Activated T-helper 17 cell treated with anti-CD3 and anti-CD28 coated beads, Interleukin-2, amount 50 U/mL, for 72 hours (primary cell): Measurements from ENCODE around the gene TRIP13. TPM values are rescaled to one million over a fixed set of nuclear protein-coding genes. Genes with fewer than 3 reads are reported as not detected.
"Not testable (repeated sequence)": the region's sequence is repeated elsewhere in the genome, so short reads cannot be mapped to it uniquely, and the experiment has no call there.

Experiments used
- ATAC-seq: fragments of 150-1000 bp; cut with Tn5 transposase; replicated peaks from 2 replicates; pipeline ENCODE4 v1.10.0; 2021; ENCODE audit warnings: mild to moderate bottlenecking, moderate library complexity
- H3K27ac Mint-ChIP-seq: one replicate; pipeline ENCODE4 v1.8.0; 2022; ENCODE audit warnings: mixed read lengths
- H3K27me3 Mint-ChIP-seq: one replicate; pipeline ENCODE4 v1.8.0; 2022; ENCODE audit warnings: mixed read lengths
- H3K36me3 Mint-ChIP-seq: one replicate; pipeline ENCODE4 v1.8.0; 2022; ENCODE audit warnings: low read depth, mild to moderate bottlenecking, mixed read lengths
- H3K4me1 Mint-ChIP-seq: one replicate; pipeline ENCODE4 v1.8.0; 2022; ENCODE audit warnings: mixed read lengths
- H3K4me3 Mint-ChIP-seq: one replicate; pipeline ENCODE4 v1.8.0; 2022; ENCODE audit warnings: mild to moderate bottlenecking, mixed read lengths
- H3K9me3 Mint-ChIP-seq: one replicate; pipeline ENCODE4 v1.8.0; 2022; ENCODE audit warnings: mixed read lengths
- total RNA-seq, 2 donors: library from RNA; stranded (reverse); gene quantifications; one replicate each; pipeline ENCODE4 v1.2.3, GENCODE V29; 2022

TRIP13 gene
- total RNA-seq, 2 donors from 2014 or later: 18.3 to 45.0 TPM

DNA sequence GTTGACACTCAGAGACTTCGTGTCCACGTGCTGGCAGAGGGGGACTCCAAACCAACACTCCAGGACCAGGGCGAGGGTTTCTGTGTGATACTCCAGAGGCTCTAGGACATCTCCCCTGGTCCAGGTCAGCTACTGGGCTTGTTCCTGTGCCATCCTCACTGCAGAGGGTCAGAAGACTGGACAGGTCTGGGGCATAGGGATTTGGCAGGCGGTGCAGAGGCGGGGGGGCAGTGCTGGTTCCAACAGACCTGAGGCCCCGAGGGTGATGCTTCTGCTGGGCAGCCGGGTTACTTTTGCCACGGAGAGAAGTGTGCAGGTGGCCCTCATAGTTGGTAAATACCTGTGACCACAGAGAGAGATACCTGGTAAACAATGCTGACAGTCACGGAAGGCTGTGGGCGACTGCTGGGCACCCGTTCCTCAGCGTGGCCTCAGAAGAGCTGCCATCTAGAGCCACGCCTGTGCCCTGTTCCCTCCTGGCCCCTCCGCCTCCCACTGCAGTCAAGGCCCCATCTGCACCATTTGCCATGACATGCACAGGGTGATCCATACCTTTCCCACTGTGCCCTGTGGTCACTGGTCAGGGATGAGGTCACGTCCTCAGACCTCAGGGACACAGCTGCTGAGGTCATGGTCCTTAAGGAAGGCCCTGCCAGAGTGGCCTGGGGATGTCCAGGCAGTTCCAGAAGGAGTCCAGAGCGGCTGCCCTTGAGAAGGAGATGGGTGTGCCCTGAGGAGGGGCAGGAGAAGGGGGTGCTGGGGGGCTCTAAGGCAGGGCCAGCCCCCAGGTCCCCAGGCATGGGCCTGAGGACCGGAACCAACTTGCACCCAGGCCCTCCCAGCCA lies 30.0 kb downstream of the TRIP13 start:
- H3K9me3 Mint-ChIP-seq: no peaks in the 10 kb centered on the region
- no peak overlapping the region for H3K27ac Mint-ChIP-seq
- no peak overlapping the region for H3K4me3 Mint-ChIP-seq
- H3K4me1 Mint-ChIP-seq: peaks cover 12% of the 10 kb centered on the region
- H3K36me3 Mint-ChIP-seq: no peaks in the 10 kb centered on the region
- H3K27me3 Mint-ChIP-seq: peaks cover 16% of the 10 kb centered on the region
- no peak for ATAC-seq

DNA sequence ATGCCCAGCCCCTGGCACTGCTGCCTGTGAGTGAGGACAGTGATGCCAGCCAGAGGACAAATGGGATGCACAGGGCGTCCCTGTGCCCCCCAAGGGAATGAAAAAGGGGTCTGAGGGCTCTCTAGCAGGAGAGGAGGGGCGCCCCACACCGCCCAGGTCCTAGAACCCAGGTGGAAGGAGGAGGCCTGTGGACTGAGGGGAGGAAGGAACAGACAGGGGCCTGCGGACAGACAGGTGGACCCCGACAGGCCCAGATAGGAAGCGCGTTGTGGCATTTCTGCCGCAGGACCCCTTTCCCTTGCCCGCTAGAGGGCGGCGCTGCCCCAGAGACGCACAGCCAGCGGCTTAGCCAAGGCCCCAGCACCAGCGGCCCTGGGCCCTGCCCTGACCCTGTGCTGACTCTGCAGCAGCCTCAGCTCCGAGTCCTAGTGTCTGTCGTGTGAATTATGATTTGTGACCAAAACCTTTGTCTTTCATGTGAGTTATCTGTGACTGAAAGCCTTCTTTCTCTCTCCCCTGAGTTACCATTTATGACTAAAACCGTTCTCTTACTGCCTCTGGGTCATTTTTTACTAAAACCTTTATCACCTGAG lies 30.7 kb downstream of the TRIP13 start:
- H3K4me3 Mint-ChIP-seq: no peak overlapping the region
- peaks cover 21% of the 10 kb centered on the region for H3K27me3 Mint-ChIP-seq
- ATAC-seq: peak; percentile 89
- no peaks in the 10 kb centered on the region for H3K36me3 Mint-ChIP-seq
- H3K4me1 Mint-ChIP-seq: peaks cover 12% of the 10 kb centered on the region
- peak overlapping the region; percentile 55 for H3K27ac Mint-ChIP-seq
- H3K9me3 Mint-ChIP-seq: no peaks in the 10 kb centered on the region

GRCh38 chr5:926417-927171 lies 33.9 kb downstream of the TRIP13 start:
- Mint-ChIP-seq H3K9me3 (no peaks in the 10 kb centered on the region), H3K27ac (peak overlapping the region; percentile 7), H3K4me1 (peaks cover 12% of the 10 kb centered on the region), H3K27me3 (peaks cover 21% of the 10 kb centered on the region), H3K4me3 (peak overlapping the region; percentile 44), H3K36me3 (no peaks in the 10 kb centered on the region)
- no peak for ATAC-seq

DNA sequence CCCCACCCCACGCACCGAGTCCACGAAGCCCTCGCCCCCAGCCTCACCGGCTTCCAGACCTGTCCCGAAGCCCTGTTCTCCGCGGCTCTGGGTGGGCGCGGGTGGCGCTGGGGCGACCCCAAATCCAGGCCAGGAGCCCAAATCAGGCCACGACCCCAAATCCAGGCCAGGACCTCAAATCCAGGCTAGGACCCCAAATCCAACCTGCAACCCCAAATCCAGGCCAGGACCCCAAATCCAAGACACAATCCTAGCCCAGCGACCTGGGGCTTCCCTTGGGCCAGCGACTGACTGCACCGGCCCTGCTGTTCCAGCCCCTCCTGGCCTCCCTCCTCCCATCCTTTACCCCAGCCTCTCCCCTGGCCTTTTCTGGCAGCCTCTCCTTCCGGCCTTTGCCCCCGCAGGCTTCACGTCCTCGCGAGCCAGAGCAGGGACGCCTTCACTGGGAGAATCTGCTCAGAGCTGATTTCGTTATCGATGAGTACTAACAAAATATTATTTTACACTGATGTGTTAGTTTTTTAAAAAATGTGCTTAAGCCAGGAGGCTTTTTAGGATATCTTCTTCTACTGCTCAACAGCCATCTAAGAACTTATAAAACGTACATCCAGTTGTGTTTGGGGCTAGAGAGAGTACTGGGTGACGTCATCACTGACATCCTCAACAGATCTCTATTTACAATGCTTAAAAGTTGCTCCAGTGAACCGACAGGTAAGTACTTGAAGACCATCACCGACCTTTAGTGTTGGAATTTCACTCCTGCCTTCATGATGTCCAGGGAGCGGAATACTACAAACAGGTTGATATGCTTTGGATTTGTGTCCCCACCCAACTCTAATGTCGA lies 34.7 kb downstream of the TRIP13 start:
- H3K4me1 Mint-ChIP-seq: peaks cover 12% of the 10 kb centered on the region
- ATAC-seq: no peak
- H3K9me3 Mint-ChIP-seq: no peaks in the 10 kb centered on the region
- no peak overlapping the region for H3K27ac Mint-ChIP-seq
- peak overlapping the region; percentile 32 for H3K4me3 Mint-ChIP-seq
- H3K36me3 Mint-ChIP-seq: no peaks in the 10 kb centered on the region
- peaks cover 21% of the 10 kb centered on the region for H3K27me3 Mint-ChIP-seq

DNA sequence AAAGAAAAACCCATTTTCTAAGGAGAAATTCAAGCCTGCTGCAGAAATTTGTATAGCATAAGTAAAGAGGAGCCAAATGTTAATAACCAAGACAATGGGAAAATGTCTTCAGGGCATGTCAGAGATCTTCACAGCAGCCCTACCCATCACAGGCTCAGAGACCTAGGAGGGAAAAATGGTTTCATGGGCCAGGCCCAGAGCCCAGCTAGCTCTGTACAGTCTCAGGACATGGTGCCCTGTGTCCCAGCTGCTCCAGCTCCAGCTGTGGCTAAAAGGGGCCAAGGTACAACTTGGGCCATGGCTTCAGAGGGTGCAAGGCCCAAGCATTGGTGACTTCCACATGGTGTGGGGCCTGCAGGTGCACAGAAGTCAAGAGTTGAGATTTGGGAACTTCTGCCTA lies 36.5 kb downstream of the TRIP13 start:
- peaks cover 13% of the 10 kb centered on the region for H3K4me1 Mint-ChIP-seq
- not testable (repeated sequence) for H3K4me3 Mint-ChIP-seq, ATAC-seq, H3K9me3 Mint-ChIP-seq, H3K27ac Mint-ChIP-seq, H3K36me3 Mint-ChIP-seq
- peaks cover 21% of the 10 kb centered on the region for H3K27me3 Mint-ChIP-seq

- H3K4me1 Mint-ChIP-seq: peaks cover 13% of the 10 kb centered on the region
Measured at GRCh38 chr5:929596-929995, 36.9 kb downstream of the TRIP13 start.

GRCh38 chr5:930866-931265 lies 38.2 kb downstream of the TRIP13 start:
- no peak for ATAC-seq
- no peak overlapping the region for H3K27ac Mint-ChIP-seq
- H3K4me1 Mint-ChIP-seq: peaks cover 13% of the 10 kb centered on the region
- no peaks in the 10 kb centered on the region for H3K36me3 Mint-ChIP-seq
- H3K9me3 Mint-ChIP-seq: no peaks in the 10 kb centered on the region
- peaks cover 16% of the 10 kb centered on the region for H3K27me3 Mint-ChIP-seq
- H3K4me3 Mint-ChIP-seq: no peak overlapping the region

More at GRCh38 chr5:929596-929995, 36.9 kb downstream of the TRIP13 start:
- H3K27me3 Mint-ChIP-seq: peaks cover 21% of the 10 kb centered on the region
- no peaks in the 10 kb centered on the region for H3K36me3 Mint-ChIP-seq
- H3K4me3 Mint-ChIP-seq: no peak overlapping the region
- no peak overlapping the region for H3K27ac Mint-ChIP-seq
- no peak for ATAC-seq
- no peaks in the 10 kb centered on the region for H3K9me3 Mint-ChIP-seq

DNA sequence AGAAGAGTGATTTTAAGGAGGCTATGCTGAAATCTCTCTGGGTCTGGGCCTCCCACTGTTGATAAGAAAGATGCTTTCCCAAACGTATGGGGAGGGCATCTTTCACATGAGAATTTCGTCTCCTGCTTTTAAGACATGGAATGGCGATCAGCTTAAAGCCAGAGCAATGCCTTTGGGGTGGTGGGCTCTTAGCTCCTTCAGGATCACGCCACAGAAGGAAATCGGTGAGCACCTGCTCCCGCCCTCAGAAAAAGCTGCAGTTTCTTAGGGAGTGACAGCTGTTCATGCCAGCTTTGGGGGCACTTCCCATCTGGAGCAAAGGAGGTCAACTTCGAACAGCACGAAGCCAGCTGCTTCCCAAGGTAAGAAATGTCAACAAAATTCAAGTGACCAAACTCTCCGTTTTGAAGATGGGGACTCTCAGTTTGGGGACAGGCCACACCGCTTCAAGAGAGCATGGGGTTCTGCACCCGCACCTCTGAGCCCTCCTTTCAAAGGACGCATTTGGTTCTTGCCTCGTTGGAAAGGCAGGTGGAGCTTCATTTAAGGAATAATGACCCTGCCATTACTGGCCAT lies 39.0 kb downstream of the TRIP13 start:
- H3K4me3 Mint-ChIP-seq: no peak overlapping the region
- peaks cover 7% of the 10 kb centered on the region for H3K4me1 Mint-ChIP-seq
- no peak for ATAC-seq
- no peaks in the 10 kb centered on the region for H3K9me3 Mint-ChIP-seq
- no peak overlapping the region for H3K27ac Mint-ChIP-seq
- H3K27me3 Mint-ChIP-seq: peaks cover 9% of the 10 kb centered on the region
- no peaks in the 10 kb centered on the region for H3K36me3 Mint-ChIP-seq

DNA sequence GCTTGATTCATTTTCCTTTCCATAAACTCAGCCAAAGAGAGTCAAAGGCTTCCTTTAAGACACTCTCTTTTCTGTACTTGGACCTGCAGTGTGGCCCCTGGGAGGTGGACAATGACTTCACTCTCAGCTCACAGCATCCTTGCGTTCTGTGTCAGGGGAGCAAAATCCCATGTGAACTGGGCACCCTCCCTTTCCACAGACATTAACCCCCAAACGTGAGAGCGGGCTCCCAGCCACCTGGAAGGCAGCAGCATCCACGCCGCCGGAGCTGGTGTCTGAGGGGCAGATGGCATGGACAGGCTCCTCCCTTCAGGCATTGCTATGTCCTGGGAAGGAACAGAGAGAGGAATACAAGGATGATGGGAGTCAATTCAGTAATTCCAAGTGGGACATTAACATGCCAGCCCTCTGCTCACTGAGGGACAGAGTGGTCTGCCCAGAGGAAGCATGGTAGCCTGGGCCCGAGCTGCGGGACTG lies 39.5 kb downstream of the TRIP13 start:
- Mint-ChIP-seq H3K4me1 (peaks cover 7% of the 10 kb centered on the region), H3K27ac (no peak overlapping the region)
- ATAC-seq: no peak

DNA sequence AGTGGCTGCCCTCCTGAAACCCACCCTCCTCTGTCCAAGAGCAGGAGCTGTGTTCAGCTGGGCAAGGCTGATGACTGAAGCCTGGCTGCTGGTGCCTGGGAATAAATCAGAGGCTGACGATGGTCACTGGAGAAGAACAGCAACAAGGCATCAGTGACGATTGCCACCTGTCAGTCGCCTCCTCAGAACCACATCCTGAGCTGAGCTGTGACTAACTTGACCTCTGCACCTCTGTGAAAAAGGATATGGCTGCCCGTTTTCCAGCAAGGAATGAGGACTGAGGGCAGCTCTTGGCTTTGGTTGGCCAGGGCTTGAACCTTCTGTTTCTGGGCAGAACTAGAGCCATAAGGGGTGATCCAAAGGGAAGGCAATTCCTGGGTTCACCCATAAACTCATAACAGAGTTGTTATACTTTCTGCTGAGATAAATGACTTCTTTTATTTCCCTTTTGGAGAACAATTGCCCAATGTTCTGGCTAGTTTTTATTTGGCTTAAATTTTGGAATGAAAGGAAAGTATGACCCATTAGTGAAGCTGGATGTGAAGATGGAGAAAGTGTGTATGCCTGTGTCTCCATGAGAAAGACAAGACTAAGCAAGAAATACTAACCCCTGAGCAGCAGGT lies 40.1 kb downstream of the TRIP13 start:
- H3K9me3 Mint-ChIP-seq: no peaks in the 10 kb centered on the region
- H3K4me1 Mint-ChIP-seq: peaks cover 7% of the 10 kb centered on the region
- H3K36me3 Mint-ChIP-seq: no peaks in the 10 kb centered on the region
- peaks cover 4% of the 10 kb centered on the region for H3K27me3 Mint-ChIP-seq
- ATAC-seq: peak; percentile 84
- peak overlapping the region; percentile 27 for H3K4me3 Mint-ChIP-seq
- H3K27ac Mint-ChIP-seq: peak overlapping the region; percentile 72

More for the DNA sequence above, 39.5 kb downstream of the TRIP13 start:
- peaks cover 9% of the 10 kb centered on the region for H3K27me3 Mint-ChIP-seq
- no peaks in the 10 kb centered on the region for H3K36me3 Mint-ChIP-seq
- H3K9me3 Mint-ChIP-seq: no peaks in the 10 kb centered on the region
- no peak overlapping the region for H3K4me3 Mint-ChIP-seq

DNA sequence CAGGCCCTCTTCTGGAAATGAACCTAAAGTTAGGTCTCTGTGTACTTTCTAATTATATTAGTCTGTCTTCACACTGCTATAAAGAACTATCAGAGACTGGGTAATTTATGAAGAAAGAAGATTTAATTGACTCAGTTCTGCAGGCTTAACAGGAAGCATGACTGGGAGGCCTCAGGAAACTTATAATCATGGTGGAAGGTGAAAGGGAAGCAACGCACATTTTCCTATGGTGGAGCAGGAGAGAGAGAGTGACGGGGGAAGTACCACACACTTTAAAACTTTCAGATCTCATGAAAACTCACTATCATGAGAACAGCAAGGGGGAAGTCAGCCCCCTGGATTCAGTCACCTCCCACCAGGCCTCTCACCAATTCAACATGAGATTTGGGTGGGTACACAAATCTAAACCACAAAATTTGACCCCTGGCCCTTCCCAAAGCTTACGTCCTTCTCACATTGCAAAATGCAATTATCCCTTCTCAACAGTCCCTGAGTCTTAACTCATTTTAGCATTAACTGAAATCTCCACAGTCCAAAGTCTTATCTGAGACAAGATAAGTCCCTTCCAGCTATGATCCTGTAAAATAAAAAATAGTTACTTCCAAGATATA lies 40.7 kb downstream of the TRIP13 start:
- H3K36me3 Mint-ChIP-seq: no peaks in the 10 kb centered on the region
- H3K9me3 Mint-ChIP-seq: no peaks in the 10 kb centered on the region
- H3K27me3 Mint-ChIP-seq: no peaks in the 10 kb centered on the region
- H3K4me3 Mint-ChIP-seq: peak overlapping the region; percentile 27
- H3K27ac Mint-ChIP-seq: peak overlapping the region; percentile 72
- peak; percentile 56 for ATAC-seq
- H3K4me1 Mint-ChIP-seq: peaks cover 7% of the 10 kb centered on the region

GRCh38 chr5:933951-934350 lies 41.3 kb downstream of the TRIP13 start:
- H3K4me1 Mint-ChIP-seq, H3K4me3 Mint-ChIP-seq, H3K36me3 Mint-ChIP-seq, H3K27me3 Mint-ChIP-seq, ATAC-seq, H3K9me3 Mint-ChIP-seq: not testable (repeated sequence)
- H3K27ac Mint-ChIP-seq: peak overlapping the region; percentile 72

- not testable (repeated sequence) for H3K36me3 Mint-ChIP-seq, H3K4me3 Mint-ChIP-seq, H3K27me3 Mint-ChIP-seq, H3K4me1 Mint-ChIP-seq, ATAC-seq, H3K27ac Mint-ChIP-seq, H3K9me3 Mint-ChIP-seq
Measured at GRCh38 chr5:934381-934967, 41.8 kb downstream of the TRIP13 start.
